HEK293 (cell line): ENCODE measurements around the gene EVC.

Source experiments
- CTCF ChIA-PET: fragments of 350-600 bp; formaldehyde crosslinking; extraction: SDS; loops from one replicate; lab custom pipeline; 2021; ENCODE audit warnings: antibody characterized with exemption; lab: Yijun Ruan, JAX
- POLR2A ChIA-PET: fragments of 300-600 bp; formaldehyde crosslinking; extraction: SDS; loops from one replicate; lab custom pipeline; 2020; ENCODE audit warnings: antibody characterized with exemption, inconsistent platforms; lab: Yijun Ruan, JAX
- H3K27ac ChIP-seq: fragments of 200-500 bp; sonication (Bioruptor generic); 2 replicates; pipeline ENCODE4 v1.5.1; 2014; ENCODE audit warnings: low read depth, low read length, control low read depth, inconsistent platforms; ENCODE audit errors: extremely low read depth
- H3K36me3 ChIP-seq, 2 experiments: fragments of 200-500 bp in 1 of 2; sonication (Bioruptor generic) in 1 of 2; 1 replicate in 1 of 2; 2 replicates in 1 of 2; pipeline ENCODE4 v1.5.1; 2014 to 2017; ENCODE audit warnings: inconsistent platforms in 2 of 2, low read length in 2 of 2; ENCODE audit not compliant: control insufficient read depth in 2 of 2, insufficient read depth in 1 of 2
- H3K4me1 ChIP-seq: fragments of 200-500 bp; sonication (Bioruptor generic); 2 replicates; pipeline ENCODE4 v1.5.1; 2014; ENCODE audit warnings: mild to moderate bottlenecking, low read length, inconsistent platforms; ENCODE audit not compliant: control insufficient read depth, insufficient read depth
- H3K4me3 ChIP-seq: 2 replicates; pipeline ENCODE4 v1.5.1; 2011; ENCODE audit warnings: low read depth, mild to moderate bottlenecking, control low read depth, low read length, moderate library complexity
- H3K9me3 ChIP-seq: fragments of 200-500 bp; sonication (Bioruptor generic); 2 replicates; pipeline ENCODE4 v1.5.1; 2014; ENCODE audit warnings: low read depth, low read length, inconsistent platforms; ENCODE audit not compliant: control insufficient read depth, insufficient read depth
- BCL11A ChIP-seq: fragments of 450-650 bp; formaldehyde crosslinking; IDR thresholded peaks from 2 replicates; pipeline ENCODE4 v1.5.1; 2016; ENCODE audit warnings: low read depth, missing biosample characterization, missing genetic modification characterization
- KLF1 ChIP-seq: fragments of 450-650 bp; formaldehyde crosslinking; IDR thresholded peaks from 2 replicates; pipeline ENCODE4 v1.5.1; 2016; ENCODE audit warnings: missing biosample characterization, missing genetic modification characterization
- KLF8 ChIP-seq: fragments of 450-650 bp; formaldehyde crosslinking; IDR thresholded peaks from 2 replicates; pipeline ENCODE4 v1.5.1; 2016; ENCODE audit warnings: missing biosample characterization, missing genetic modification characterization
- OSR2 ChIP-seq: fragments of 450-650 bp; formaldehyde crosslinking; IDR thresholded peaks from 2 replicates; pipeline ENCODE4 v1.5.1; 2016; ENCODE audit warnings: missing biosample characterization, missing genetic modification characterization
- SALL2 ChIP-seq: fragments of 450-650 bp; formaldehyde crosslinking; IDR thresholded peaks from 2 replicates; pipeline ENCODE4 v1.5.0; 2017; ENCODE audit warnings: missing biosample characterization, mild to moderate bottlenecking, missing genetic modification characterization, borderline replicate concordance
- SETDB1 ChIP-seq: IDR thresholded peaks from one replicate; pipeline ENCODE4 v1.6.1; 2017; ENCODE audit warnings: mild to moderate bottlenecking, low read length, moderate library complexity, mixed read lengths; ENCODE audit not compliant: insufficient read length
- ZFP41 ChIP-seq: fragments of 450-650 bp; formaldehyde crosslinking; IDR thresholded peaks from 2 replicates; pipeline ENCODE4 v1.5.1; 2016; ENCODE audit warnings: missing biosample characterization, missing genetic modification characterization, borderline replicate concordance
- ZNF114 ChIP-seq: fragments of 450-650 bp; formaldehyde crosslinking; IDR thresholded peaks from 2 replicates; pipeline ENCODE4 v1.5.0; 2017; ENCODE audit warnings: missing biosample characterization, missing genetic modification characterization
- ZNF155 ChIP-seq: fragments of 450-650 bp; formaldehyde crosslinking; IDR thresholded peaks from 2 replicates; pipeline ENCODE4 v1.5.1; 2016; ENCODE audit warnings: missing biosample characterization, missing genetic modification characterization
- ZNF24 ChIP-seq: fragments of 450-650 bp; formaldehyde crosslinking; IDR thresholded peaks from 2 replicates; pipeline ENCODE4 v1.5.1; 2016; ENCODE audit warnings: missing biosample characterization, missing genetic modification characterization
- ZNF311 ChIP-seq: fragments of 450-650 bp; formaldehyde crosslinking; IDR thresholded peaks from 2 replicates; pipeline ENCODE4 v1.5.1; 2017; ENCODE audit warnings: missing biosample characterization, missing genetic modification characterization, borderline replicate concordance
- ZNF501 ChIP-seq: fragments of 450-650 bp; formaldehyde crosslinking; IDR thresholded peaks from 2 replicates; pipeline ENCODE4 v1.5.1; 2016; ENCODE audit warnings: missing biosample characterization, missing genetic modification characterization
- ZNF529 ChIP-seq: fragments of 450-650 bp; formaldehyde crosslinking; IDR thresholded peaks from 2 replicates; pipeline ENCODE4 v1.5.1; 2017; ENCODE audit warnings: missing genetic modification characterization, missing biosample characterization; ENCODE audit not compliant: insufficient replicate concordance
- ZNF558 ChIP-seq: fragments of 450-650 bp; formaldehyde crosslinking; IDR thresholded peaks from 2 replicates; pipeline ENCODE4 v1.5.1; 2016; ENCODE audit warnings: missing biosample characterization, missing genetic modification characterization
- ZNF623 ChIP-seq: fragments of 450-650 bp; formaldehyde crosslinking; IDR thresholded peaks from 2 replicates; pipeline ENCODE4 v1.5.1; 2016; ENCODE audit warnings: missing biosample characterization, missing genetic modification characterization
- ZNF629 ChIP-seq: fragments of 450-650 bp; formaldehyde crosslinking; IDR thresholded peaks from 2 replicates; pipeline ENCODE4 v1.5.1; 2017; ENCODE audit warnings: missing biosample characterization, missing genetic modification characterization
- ZNF843 ChIP-seq: fragments of 450-650 bp; formaldehyde crosslinking; IDR thresholded peaks from 2 replicates; pipeline ENCODE4 v1.5.1; 2016; ENCODE audit warnings: missing biosample characterization, missing genetic modification characterization
- ZSCAN30 ChIP-seq: fragments of 450-650 bp; IDR thresholded peaks from 2 replicates; pipeline ENCODE4 v1.5.1; 2018; ENCODE audit warnings: missing biosample characterization, mild to moderate bottlenecking, missing genetic modification characterization, moderate library complexity
- TF ChIP-seq, protein P1 (sequence below): fragments of 450-650 bp; formaldehyde crosslinking; IDR thresholded peaks from 2 replicates; pipeline ENCODE4 v1.5.1; 2016; ENCODE audit warnings: missing biosample characterization, missing genetic modification characterization
- TF ChIP-seq, protein P2 (sequence below): fragments of 450-650 bp; formaldehyde crosslinking; IDR thresholded peaks from 2 replicates; pipeline ENCODE4; 2016; ENCODE audit warnings: missing biosample characterization, missing genetic modification characterization
- TF ChIP-seq, protein P3 (sequence below): fragments of 450-650 bp; formaldehyde crosslinking; IDR thresholded peaks from 2 replicates; pipeline ENCODE4 v1.5.1; 2016; ENCODE audit warnings: missing biosample characterization, missing genetic modification characterization
- TF ChIP-seq, protein P4 (sequence below): fragments of 450-650 bp; formaldehyde crosslinking; IDR thresholded peaks from 2 replicates; pipeline ENCODE4 v1.5.1; 2017; ENCODE audit warnings: missing biosample characterization, missing genetic modification characterization

The EVC gene

DNA sequence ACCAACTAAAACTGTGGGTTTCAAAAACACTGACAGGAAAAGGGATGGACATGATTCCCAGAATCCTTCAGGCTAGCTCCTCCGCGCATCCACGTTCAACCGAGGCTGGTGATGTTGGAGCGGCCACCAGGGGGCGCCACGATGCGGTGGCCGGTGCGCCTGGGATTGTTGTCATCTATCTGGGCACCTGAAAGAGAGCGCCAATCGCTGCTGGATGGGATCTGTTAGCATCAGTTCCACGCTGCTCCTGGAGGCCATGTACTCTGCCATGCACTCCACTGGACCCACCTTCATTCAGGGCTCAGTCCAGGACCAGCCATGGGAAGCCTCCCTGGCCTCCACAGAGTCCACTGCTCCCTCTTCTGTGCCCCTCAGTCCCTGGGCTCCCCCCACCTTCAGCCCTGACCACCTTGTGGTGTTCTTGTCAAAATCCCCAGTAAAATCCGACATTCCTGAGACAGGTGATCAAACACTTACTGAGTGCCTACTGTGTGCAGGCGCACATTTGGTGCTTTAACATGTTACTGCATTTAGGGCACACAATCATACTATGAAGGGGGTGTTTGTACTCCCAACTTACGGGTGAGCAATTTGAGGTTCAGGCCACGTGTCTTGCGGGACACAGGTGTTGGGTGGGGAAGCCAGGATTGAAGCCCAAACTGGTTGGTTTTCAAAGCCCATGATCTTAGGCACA is 110.8 kb downstream of the EVC start:
- Histone ChIP-seq H3K4me3 (no peak overlapping the region), H3K36me3 (peaks cover 0 to 67% of the 10 kb centered on the region in 2 experiments; a peak in 1 of 3 replicates), H3K27ac (no peak overlapping the region), H3K9me3 (no peaks in the 10 kb centered on the region), H3K4me1 (no peaks in the 10 kb centered on the region)
- CTCF ChIA-PET: interaction anchor here (0.6 to 1.4 kb wide), 7 partner anchors 8 to 885 kb away, joined by 3 to 10 read pairs (median 3); no protein-coding TSS in a partner anchor
- TF ChIP-seq ZNF501 (tag by site-specific recombination) (no peak), ZSCAN30 (no peak)
- TF ChIP-seq, protein P1, sequence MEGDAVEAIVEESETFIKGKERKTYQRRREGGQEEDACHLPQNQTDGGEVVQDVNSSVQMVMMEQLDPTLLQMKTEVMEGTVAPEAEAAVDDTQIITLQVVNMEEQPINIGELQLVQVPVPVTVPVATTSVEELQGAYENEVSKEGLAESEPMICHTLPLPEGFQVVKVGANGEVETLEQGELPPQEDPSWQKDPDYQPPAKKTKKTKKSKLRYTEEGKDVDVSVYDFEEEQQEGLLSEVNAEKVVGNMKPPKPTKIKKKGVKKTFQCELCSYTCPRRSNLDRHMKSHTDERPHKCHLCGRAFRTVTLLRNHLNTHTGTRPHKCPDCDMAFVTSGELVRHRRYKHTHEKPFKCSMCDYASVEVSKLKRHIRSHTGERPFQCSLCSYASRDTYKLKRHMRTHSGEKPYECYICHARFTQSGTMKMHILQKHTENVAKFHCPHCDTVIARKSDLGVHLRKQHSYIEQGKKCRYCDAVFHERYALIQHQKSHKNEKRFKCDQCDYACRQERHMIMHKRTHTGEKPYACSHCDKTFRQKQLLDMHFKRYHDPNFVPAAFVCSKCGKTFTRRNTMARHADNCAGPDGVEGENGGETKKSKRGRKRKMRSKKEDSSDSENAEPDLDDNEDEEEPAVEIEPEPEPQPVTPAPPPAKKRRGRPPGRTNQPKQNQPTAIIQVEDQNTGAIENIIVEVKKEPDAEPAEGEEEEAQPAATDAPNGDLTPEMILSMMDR (tag by site-specific recombination): peak; percentile 51; the same call in 1 of the 2 replicates
- TF ChIP-seq, protein P2, sequence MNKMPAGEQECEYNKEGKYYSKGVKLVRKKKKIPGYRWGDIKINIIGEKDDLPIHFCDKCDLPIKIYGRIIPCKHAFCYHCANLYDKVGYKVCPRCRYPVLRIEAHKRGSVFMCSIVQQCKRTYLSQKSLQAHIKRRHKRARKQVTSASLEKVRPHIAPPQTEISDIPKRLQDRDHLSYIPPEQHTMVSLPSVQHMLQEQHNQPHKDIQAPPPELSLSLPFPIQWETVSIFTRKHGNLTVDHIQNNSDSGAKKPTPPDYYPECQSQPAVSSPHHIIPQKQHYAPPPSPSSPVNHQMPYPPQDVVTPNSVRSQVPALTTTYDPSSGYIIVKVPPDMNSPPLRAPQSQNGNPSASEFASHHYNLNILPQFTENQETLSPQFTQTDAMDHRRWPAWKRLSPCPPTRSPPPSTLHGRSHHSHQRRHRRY (tag by site-specific recombination): no peak
- POLR2A ChIA-PET: no interaction called here

DNA sequence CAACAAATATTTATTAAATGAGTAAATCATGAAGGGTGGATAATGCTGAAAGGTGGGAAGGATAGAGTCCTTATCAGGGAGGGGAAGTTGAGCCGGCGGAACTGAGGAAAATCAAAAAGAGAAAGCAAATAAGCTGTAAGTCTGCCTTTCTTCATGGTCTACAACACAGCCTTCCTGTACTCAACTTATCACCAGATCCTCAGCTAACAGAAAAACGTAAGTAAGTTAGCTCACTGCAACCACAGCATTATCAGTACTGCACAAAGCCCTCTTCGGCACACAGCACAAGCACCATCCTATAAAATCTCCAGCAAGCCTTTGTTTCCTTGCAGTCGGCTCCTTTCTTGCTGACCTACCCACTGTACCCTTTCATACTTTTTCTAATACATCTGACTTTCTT is 111.6 kb downstream of the EVC start:
- no peaks in the 10 kb centered on the region for H3K9me3 ChIP-seq
- no peak overlapping the region for H3K27ac ChIP-seq
- ChIA-PET POLR2A (no interaction called here), CTCF (interaction anchor here (0.6 to 1.4 kb wide), 3 partner anchors 10 to 1261 kb away, joined by 3 to 10 read pairs (median 3); no protein-coding TSS in a partner anchor)
- H3K36me3 ChIP-seq: peaks cover 0 to 69% of the 10 kb centered on the region in 2 experiments; a peak in 1 of 3 replicates
- no peak overlapping the region for H3K4me3 ChIP-seq
- TF ChIP-seq, protein P3, sequence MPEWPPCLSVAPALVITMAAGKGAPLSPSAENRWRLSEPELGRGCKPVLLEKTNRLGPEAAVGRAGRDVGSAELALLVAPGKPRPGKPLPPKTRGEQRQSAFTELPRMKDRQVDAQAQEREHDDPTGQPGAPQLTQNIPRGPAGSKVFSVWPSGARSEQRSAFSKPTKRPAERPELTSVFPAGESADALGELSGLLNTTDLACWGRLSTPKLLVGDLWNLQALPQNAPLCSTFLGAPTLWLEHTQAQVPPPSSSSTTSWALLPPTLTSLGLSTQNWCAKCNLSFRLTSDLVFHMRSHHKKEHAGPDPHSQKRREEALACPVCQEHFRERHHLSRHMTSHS (tag by site-specific recombination): no peak
- TF ChIP-seq SETDB1 (no peak), SALL2 (tag by site-specific recombination) (no peak), ZNF629 (tag by site-specific recombination) (no peak), ZNF558 (tag by site-specific recombination) (no peak), KLF8 (tag by site-specific recombination) (no peak), ZNF623 (no peak), BCL11A (no peak), ZFP41 (tag by site-specific recombination) (no peak), ZNF24 (no peak), ZNF843 (tag by site-specific recombination) (no peak), ZNF311 (tag by site-specific recombination) (no peak), ZNF155 (tag by site-specific recombination) (no peak), KLF1 (no peak), ZNF114 (tag by site-specific recombination) (no peak), ZNF529 (tag by site-specific recombination) (no peak), OSR2 (tag by site-specific recombination) (no peak)
- TF ChIP-seq, protein P1 (tag by site-specific recombination): no peak
- TF ChIP-seq, protein P4, sequence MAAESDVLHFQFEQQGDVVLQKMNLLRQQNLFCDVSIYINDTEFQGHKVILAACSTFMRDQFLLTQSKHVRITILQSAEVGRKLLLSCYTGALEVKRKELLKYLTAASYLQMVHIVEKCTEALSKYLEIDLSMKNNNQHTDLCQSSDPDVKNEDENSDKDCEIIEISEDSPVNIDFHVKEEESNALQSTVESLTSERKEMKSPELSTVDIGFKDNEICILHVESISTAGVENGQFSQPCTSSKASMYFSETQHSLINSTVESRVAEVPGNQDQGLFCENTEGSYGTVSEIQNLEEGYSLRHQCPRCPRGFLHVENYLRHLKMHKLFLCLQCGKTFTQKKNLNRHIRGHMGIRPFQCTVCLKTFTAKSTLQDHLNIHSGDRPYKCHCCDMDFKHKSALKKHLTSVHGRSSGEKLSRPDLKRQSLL (tag by site-specific recombination): no peak
- no peaks in the 10 kb centered on the region for H3K4me1 ChIP-seq
